ENCODE results near the gene RASSF1. TPM values are rescaled to one million over a fixed set of nuclear protein-coding genes. Genes with fewer than 3 reads are reported as not detected.
A peak's percentile ranks its signal among the peaks of the same experiment; 100 is the strongest.

RASSF1 gene
- total and polyA plus RNA-seq, 4 donors: 17.7 to 29.2 (median 24.8) TPM

DNA sequence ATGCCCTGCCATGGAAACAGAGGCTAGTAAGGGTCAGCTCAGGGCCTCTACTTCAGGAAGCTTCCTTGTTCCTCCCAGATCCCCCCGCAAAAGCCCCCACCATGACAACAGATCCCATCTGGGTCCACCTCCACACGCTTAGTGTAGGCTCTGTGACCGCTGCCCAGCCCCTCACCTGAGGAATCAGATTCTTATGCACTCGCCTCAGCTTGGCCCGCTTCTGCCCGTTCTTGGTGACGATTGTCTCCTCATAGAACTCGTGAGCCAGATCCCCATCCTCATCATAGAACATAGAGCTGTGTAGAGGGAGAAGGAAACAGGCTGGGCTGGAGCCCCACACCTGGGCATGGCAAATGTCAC is 14.5 kb downstream of the RASSF1 start:
- no peaks in the 10 kb centered on the region for H3K9me3 ChIP-seq (ENCODE audit: control insufficient read depth, insufficient read depth, low read length)

GRCh38 chr3:50325497-50326181 is 15.0 kb downstream of the RASSF1 start:
- Histone ChIP-seq H3K4me1 (ENCODE audit: control insufficient read depth, insufficient read depth, low read length) (peaks cover 53% of the 10 kb centered on the region), H3K36me3 (ENCODE audit: control insufficient read depth, insufficient read depth, low read length) (peaks cover 52% of the 10 kb centered on the region), H3K27ac (ENCODE audit: low read depth, low read length) (no peak overlapping the region), H3K9me3 (ENCODE audit: control insufficient read depth, insufficient read depth, low read length) (no peaks in the 10 kb centered on the region), H3K4me3 (ENCODE audit: low read depth, low read length) (no peak overlapping the region), H3K27me3 (ENCODE audit: control insufficient read depth, insufficient read depth, low read length) (no peaks in the 10 kb centered on the region)
- 92% methylated on average over 10 of the region's 11 CpGs for WGBS (ENCODE audit: insufficient coverage)
- DNase-seq (ENCODE audit: low read depth in 4 of 6, low spot score in 6 of 6): no peak

More for the DNA sequence above, 14.5 kb downstream of the RASSF1 start:
- no peak overlapping the region for H3K4me3 ChIP-seq (ENCODE audit: low read depth, low read length)
- 100% methylated on average over 2 of the region's 8 CpGs for WGBS (ENCODE audit: insufficient coverage)
- DNase-seq (ENCODE audit: low read depth in 4 of 6, low spot score in 6 of 6): no peak
- peaks cover 51% of the 10 kb centered on the region for H3K4me1 ChIP-seq (ENCODE audit: control insufficient read depth, insufficient read depth, low read length)
- H3K27me3 ChIP-seq (ENCODE audit: control insufficient read depth, insufficient read depth, low read length): no peaks in the 10 kb centered on the region
- H3K27ac ChIP-seq (ENCODE audit: low read depth, low read length): no peak overlapping the region
- peaks cover 57% of the 10 kb centered on the region for H3K36me3 ChIP-seq (ENCODE audit: control insufficient read depth, insufficient read depth, low read length)

DNA sequence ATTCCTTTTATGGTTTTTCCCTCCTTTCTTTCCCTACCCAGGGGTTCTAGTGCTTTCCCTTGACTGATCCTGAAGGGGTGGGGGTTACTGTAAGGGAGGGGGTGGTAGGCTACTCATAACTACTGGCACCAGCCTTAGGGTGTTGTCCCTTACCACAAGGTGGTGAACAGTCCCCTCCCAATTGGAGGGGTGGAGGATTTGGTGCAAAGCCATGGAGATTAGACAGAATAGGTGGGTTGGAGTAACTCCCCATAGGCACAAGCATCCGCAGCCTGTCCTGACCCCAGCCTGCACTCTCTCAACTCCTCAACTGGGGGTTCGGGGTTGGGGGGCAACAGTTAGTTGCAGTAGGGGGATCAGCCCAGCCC is 15.5 kb downstream of the RASSF1 start:
- Histone ChIP-seq H3K27me3 (ENCODE audit: control insufficient read depth, insufficient read depth, low read length) (no peaks in the 10 kb centered on the region), H3K4me1 (ENCODE audit: control insufficient read depth, insufficient read depth, low read length) (peaks cover 59% of the 10 kb centered on the region), H3K4me3 (ENCODE audit: low read depth, low read length) (no peak overlapping the region), H3K9me3 (ENCODE audit: control insufficient read depth, insufficient read depth, low read length) (no peaks in the 10 kb centered on the region), H3K27ac (ENCODE audit: low read depth, low read length) (no peak overlapping the region), H3K36me3 (ENCODE audit: control insufficient read depth, insufficient read depth, low read length) (peaks cover 47% of the 10 kb centered on the region)
- no CpG with 5 or more reads among the region's 2 CpGs for WGBS (ENCODE audit: insufficient coverage)
- DNase-seq (ENCODE audit: low read depth in 4 of 6, low spot score in 6 of 6): no peak

GRCh38 chr3:50324351-50325112 is 16.1 kb downstream of the RASSF1 start:
- peak overlapping the region; percentile 96 for H3K27ac ChIP-seq (ENCODE audit: low read depth, low read length)
- peaks cover 48% of the 10 kb centered on the region for H3K36me3 ChIP-seq (ENCODE audit: control insufficient read depth, insufficient read depth, low read length)
- H3K4me1 ChIP-seq (ENCODE audit: control insufficient read depth, insufficient read depth, low read length): peaks cover 64% of the 10 kb centered on the region
- no peaks in the 10 kb centered on the region for H3K27me3 ChIP-seq (ENCODE audit: control insufficient read depth, insufficient read depth, low read length)
- H3K4me3 ChIP-seq (ENCODE audit: low read depth, low read length): no peak overlapping the region
- DNase-seq (ENCODE audit: low read depth in 4 of 6, low spot score in 6 of 6): peak in 4 of 6 donors; percentile 31 to 81 (median 56)
- 56% methylated on average over 4 of the region's 4 CpGs for WGBS (ENCODE audit: insufficient coverage)
- H3K9me3 ChIP-seq (ENCODE audit: control insufficient read depth, insufficient read depth, low read length): no peaks in the 10 kb centered on the region

- Histone ChIP-seq H3K4me3 (ENCODE audit: low read depth, low read length) (no peak overlapping the region), H3K27me3 (ENCODE audit: control insufficient read depth, insufficient read depth, low read length) (no peaks in the 10 kb centered on the region), H3K36me3 (ENCODE audit: control insufficient read depth, insufficient read depth, low read length) (peaks cover 50% of the 10 kb centered on the region), H3K4me1 (ENCODE audit: control insufficient read depth, insufficient read depth, low read length) (peaks cover 71% of the 10 kb centered on the region), H3K9me3 (ENCODE audit: control insufficient read depth, insufficient read depth, low read length) (no peaks in the 10 kb centered on the region), H3K27ac (ENCODE audit: low read depth, low read length) (peak overlapping the region; percentile 96)
- 66% methylated on average over 4 of the region's 5 CpGs for WGBS (ENCODE audit: insufficient coverage)
- no peak for DNase-seq (ENCODE audit: low read depth in 4 of 6, low spot score in 6 of 6)
These were observed 16.9 kb downstream of the RASSF1 start for GRCh38 chr3:50323614-50324199.

DNA sequence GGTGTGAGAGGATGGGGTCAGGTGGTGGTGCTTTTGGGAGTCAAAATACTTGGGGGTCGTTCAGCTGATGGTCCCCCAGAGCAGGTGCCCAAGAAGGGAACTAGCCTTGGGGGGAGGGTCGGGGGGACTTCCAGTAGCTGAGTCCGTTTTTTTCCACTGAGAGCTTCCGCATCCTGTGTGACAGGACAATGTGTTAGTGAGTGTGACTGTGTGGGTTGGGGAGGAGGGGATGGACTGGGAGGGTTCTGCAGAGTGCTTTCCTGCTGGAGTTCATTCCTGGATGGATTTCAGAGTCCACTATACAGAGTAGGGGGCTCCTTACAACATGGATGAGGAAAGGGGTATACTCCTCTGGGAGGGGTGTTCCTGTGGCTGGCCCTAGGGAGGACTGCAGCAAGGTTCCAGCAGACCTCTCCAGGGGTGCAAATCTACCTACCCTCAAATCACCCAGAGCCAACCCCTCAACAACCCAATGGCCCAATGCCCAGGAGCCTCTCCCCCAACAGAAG is 17.5 kb downstream of the RASSF1 start:
- Histone ChIP-seq H3K36me3 (ENCODE audit: control insufficient read depth, insufficient read depth, low read length) (peaks cover 56% of the 10 kb centered on the region), H3K4me1 (ENCODE audit: control insufficient read depth, insufficient read depth, low read length) (peaks cover 71% of the 10 kb centered on the region), H3K4me3 (ENCODE audit: low read depth, low read length) (no peak overlapping the region), H3K27ac (ENCODE audit: low read depth, low read length) (peak overlapping the region; percentile 96), H3K9me3 (ENCODE audit: control insufficient read depth, insufficient read depth, low read length) (no peaks in the 10 kb centered on the region), H3K27me3 (ENCODE audit: control insufficient read depth, insufficient read depth, low read length) (no peaks in the 10 kb centered on the region)
- WGBS (ENCODE audit: insufficient coverage): 44% methylated on average over 4 of the region's 4 CpGs
- no peak for DNase-seq (ENCODE audit: low read depth in 4 of 6, low spot score in 6 of 6)

DNA sequence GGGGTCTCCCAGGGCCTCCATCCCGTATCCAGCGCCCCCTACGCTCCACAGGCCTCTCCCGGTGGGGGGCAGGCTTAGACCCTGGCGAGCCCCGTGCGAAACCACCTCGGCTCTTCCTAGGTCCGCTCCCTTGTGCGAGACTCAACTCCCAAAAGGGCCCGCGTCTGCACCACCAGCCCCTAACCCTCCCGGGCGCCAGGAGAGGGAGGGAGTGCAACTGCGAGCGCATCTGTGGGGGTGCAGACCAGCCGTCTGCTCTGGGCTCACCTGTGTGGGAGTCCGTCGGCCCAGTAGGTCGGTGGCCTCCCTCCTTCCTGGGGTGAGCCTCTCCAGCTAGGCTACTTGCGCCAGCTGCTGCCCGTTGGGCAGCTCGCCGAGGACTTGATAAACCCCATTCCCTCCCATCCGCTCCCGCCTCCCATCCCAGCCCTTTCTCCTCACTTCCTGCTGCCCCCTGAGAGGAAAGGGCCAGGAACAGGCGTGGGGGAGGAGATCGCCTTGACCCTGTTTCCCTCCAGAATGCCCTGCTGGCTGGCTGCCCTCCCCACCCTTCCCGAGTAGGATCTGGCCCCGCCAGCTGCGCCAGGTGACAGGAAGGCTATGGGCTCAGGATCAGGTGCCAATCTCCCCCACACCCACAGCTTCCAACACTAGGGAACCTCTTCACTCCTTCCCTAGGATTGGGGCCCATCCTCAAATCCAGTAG is 18.1 kb downstream of the RASSF1 start, which contains the start of gene HYAL2:
HYAL2 (minus strand) TSS at position 360 of the 706 bp plus-strand sequence. CDS start 2,256 bp downstream, outside the sequence.
- Histone ChIP-seq H3K9me3 (ENCODE audit: control insufficient read depth, insufficient read depth, low read length) (no peaks in the 10 kb centered on the region), H3K4me3 (ENCODE audit: low read depth, low read length) (peak within 1 kb of the TSS; percentile 89), H3K4me1 (ENCODE audit: control insufficient read depth, insufficient read depth, low read length) (peaks cover 74% of the 10 kb centered on the region), H3K27ac (ENCODE audit: low read depth, low read length) (peak within 1 kb of the TSS; percentile 96), H3K27me3 (ENCODE audit: control insufficient read depth, insufficient read depth, low read length) (no peaks in the 10 kb centered on the region), H3K36me3 (ENCODE audit: control insufficient read depth, insufficient read depth, low read length) (peaks cover 62% of the 10 kb centered on the region)
- 34% methylated on average over 27 of the region's 31 CpGs for WGBS (ENCODE audit: insufficient coverage)
- DNase-seq (ENCODE audit: low read depth in 4 of 6, low spot score in 6 of 6): no peak

GRCh38 chr3:50322115-50322385 is 18.6 kb downstream of the RASSF1 start:
- peaks cover 74% of the 10 kb centered on the region for H3K4me1 ChIP-seq (ENCODE audit: control insufficient read depth, insufficient read depth, low read length)
- H3K36me3 ChIP-seq (ENCODE audit: control insufficient read depth, insufficient read depth, low read length): peaks cover 67% of the 10 kb centered on the region
- no peak for DNase-seq (ENCODE audit: low read depth in 4 of 6, low spot score in 6 of 6)

GRCh38 chr3:50321336-50322114 is 19.1 kb downstream of the RASSF1 start:
- H3K27me3 ChIP-seq (ENCODE audit: control insufficient read depth, insufficient read depth, low read length): no peaks in the 10 kb centered on the region
- DNase-seq (ENCODE audit: low read depth in 4 of 6, low spot score in 6 of 6): peak; percentile 76 to 97 (median 83)
- H3K4me1 ChIP-seq (ENCODE audit: control insufficient read depth, insufficient read depth, low read length): peaks cover 73% of the 10 kb centered on the region
- peak overlapping the region; percentile 89 for H3K4me3 ChIP-seq (ENCODE audit: low read depth, low read length)
- no peaks in the 10 kb centered on the region for H3K9me3 ChIP-seq (ENCODE audit: control insufficient read depth, insufficient read depth, low read length)
- H3K27ac ChIP-seq (ENCODE audit: low read depth, low read length): peak overlapping the region; percentile 96
- peaks cover 68% of the 10 kb centered on the region for H3K36me3 ChIP-seq (ENCODE audit: control insufficient read depth, insufficient read depth, low read length)
- WGBS (ENCODE audit: insufficient coverage): under 1% methylated on average over 57 of the region's 59 CpGs

More at GRCh38 chr3:50322115-50322385, 18.6 kb downstream of the RASSF1 start:
- peak overlapping the region; percentile 89 for H3K4me3 ChIP-seq (ENCODE audit: low read depth, low read length)
- 8% methylated on average over 14 of the region's 14 CpGs for WGBS (ENCODE audit: insufficient coverage)
- H3K27ac ChIP-seq (ENCODE audit: low read depth, low read length): peak overlapping the region; percentile 96
- no peaks in the 10 kb centered on the region for H3K9me3 ChIP-seq (ENCODE audit: control insufficient read depth, insufficient read depth, low read length)
- no peaks in the 10 kb centered on the region for H3K27me3 ChIP-seq (ENCODE audit: control insufficient read depth, insufficient read depth, low read length)
